ENCODE data around the gene COX8A. TPM values are rescaled to one million over a fixed set of nuclear protein-coding genes. Genes with fewer than 3 reads are reported as not detected.

The COX8A gene
- polyA plus RNA-seq, 3 donors = 348 to 933 (median 669) TPM

DNA sequence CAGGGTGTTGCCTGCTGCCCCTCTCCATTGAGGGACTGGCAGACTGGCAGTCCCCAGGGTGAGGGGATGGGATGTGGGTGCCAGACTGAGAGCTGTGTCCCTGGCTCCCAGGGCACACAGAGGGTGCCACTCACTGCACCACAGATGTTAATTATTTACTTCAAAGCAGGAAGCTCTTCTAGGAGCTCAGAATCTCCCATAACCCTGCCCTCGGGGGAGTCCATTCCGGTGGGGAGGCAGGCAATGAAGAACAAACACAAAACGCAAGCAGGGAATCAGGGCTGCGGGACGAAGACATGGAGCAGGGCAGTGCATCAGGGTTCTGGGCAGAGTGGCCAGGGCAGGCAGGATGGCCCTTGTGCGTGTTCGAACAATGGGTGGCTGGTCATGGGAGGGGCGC lies 37.0 kb downstream of the COX8A start:
- H3K27ac ChIP-seq (ENCODE audit: low read depth, low read length) = no peak overlapping the region
- 72 to 93% (median 93%) methylated on average over 8 of the region's 8 CpGs for WGBS, 3 donors

DNA sequence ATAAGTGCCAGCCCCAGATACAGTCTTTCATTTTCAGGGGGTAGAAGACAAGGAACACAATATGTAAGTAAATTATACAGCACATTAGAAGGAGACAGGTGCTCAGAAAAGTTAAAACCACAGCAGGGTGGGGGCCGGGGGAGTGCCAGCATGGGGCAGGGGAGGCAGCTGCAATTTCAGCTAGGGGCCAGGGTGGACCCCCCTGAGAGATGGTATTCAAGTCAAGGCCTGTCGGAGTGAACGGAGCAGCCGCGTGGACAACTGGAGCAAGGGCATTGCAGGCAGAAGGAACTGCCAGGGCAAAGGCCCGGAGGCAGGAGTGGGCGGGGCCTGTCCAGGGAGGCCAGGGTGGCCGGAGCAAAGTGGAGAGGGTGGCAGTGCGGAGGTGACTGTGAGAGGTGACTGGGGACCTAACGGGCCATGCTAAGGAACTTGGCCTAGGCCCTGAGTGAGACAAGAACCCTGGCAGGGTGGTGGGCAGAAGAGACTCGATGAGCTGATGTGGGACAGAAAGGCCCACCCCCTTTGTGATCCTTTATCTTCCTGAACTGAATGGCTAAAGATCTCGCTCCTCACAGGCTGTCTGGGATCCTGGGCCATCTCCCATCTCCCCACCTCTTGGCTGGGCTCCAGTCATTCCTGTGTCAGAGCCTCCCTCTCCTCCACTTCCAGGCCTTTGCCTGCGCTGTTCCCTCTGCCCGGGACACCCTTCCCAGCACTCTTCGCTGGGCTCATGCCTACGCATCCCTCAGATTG lies 38.9 kb downstream of the COX8A start:
- H3K27ac ChIP-seq (ENCODE audit: low read depth, low read length) = no peak overlapping the region
- 92 to 94% (median 93%) methylated on average over 16 of the region's 16 CpGs for WGBS, 3 donors

- no peak overlapping the region for H3K27ac ChIP-seq (ENCODE audit: low read depth, low read length)
- 86 to 89% (median 87%) methylated on average over 11 of the region's 11 CpGs for WGBS, 3 donors
Measured at GRCh38 chr11:64014356-64014755, 39.9 kb downstream of the COX8A start.

DNA sequence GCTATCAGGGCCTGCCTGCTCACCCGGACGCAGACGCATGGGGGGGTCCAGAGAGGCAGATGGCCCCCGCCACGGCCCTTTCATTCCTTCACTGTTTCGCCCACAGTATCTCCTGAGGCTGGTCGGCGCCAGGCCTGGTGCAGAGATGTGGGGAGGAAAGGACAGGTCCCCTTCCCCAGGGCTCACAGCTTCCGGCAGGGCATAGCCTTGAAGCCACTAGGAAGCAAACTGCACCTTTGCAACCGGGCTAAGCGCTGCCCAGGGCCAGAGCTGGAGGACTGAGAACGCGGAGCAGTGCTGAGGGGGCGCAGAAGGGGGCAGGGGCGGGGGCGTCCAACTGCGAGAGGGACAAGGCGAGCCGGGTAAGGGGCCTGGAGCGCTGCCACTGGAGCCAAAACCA lies 41.1 kb downstream of the COX8A start:
- H3K27ac ChIP-seq (ENCODE audit: low read depth, low read length) = no peak overlapping the region
- 87 to 95% (median 91%) methylated on average over 20 of the region's 20 CpGs for WGBS, 3 donors

- no peak overlapping the region for H3K27ac ChIP-seq (ENCODE audit: low read depth, low read length)
- 88 to 94% (median 93%) methylated on average over 35 of the region's 35 CpGs for WGBS, 3 donors
Measured at GRCh38 chr11:64015935-64016845, 41.8 kb downstream of the COX8A start.

GRCh38 chr11:64017945-64018224 lies 43.5 kb downstream of the COX8A start:
- WGBS, 3 donors = 79 to 83% (median 82%) methylated on average over 7 of the region's 7 CpGs
- H3K27ac ChIP-seq (ENCODE audit: low read depth, low read length) = no peak overlapping the region

- H3K27ac ChIP-seq (ENCODE audit: low read depth, low read length) = no peak overlapping the region
- 75 to 89% (median 80%) methylated on average over 7 to 8 of the region's 8 CpGs for WGBS, 3 donors
Measured at GRCh38 chr11:64018310-64018709, 43.9 kb downstream of the COX8A start.

GRCh38 chr11:64019106-64020037 lies 45.0 kb downstream of the COX8A start:
- H3K27ac ChIP-seq (ENCODE audit: low read depth, low read length) = no peak overlapping the region
- 41 to 87% (median 82%) methylated on average over 27 of the region's 27 CpGs for WGBS, 3 donors

- H3K27ac ChIP-seq (ENCODE audit: low read depth, low read length) = no peak overlapping the region
- WGBS, 3 donors = 85 to 87% (median 85%) methylated on average over 19 to 22 of the region's 22 CpGs
Measured at GRCh38 chr11:64020976-64021756, 46.7 kb downstream of the COX8A start.

- H3K27ac ChIP-seq (ENCODE audit: low read depth, low read length) = no peak overlapping the region
- WGBS, 3 donors = 40 to 77% (median 50%) methylated on average over 8 to 10 of the region's 10 CpGs
Measured at GRCh38 chr11:64021757-64022093, 47.3 kb downstream of the COX8A start.

GRCh38 chr11:64022125-64022784 lies 47.8 kb downstream of the COX8A start:
- 85 to 88% (median 86%) methylated on average over 14 of the region's 14 CpGs for WGBS, 3 donors
- no peak overlapping the region for H3K27ac ChIP-seq (ENCODE audit: low read depth, low read length)

- H3K27ac ChIP-seq (ENCODE audit: low read depth, low read length) = no peak overlapping the region
- 74 to 89% (median 83%) methylated on average over 20 of the region's 20 CpGs for WGBS, 3 donors
Measured at GRCh38 chr11:64023712-64024710, 49.6 kb downstream of the COX8A start.

GRCh38 chr11:64025205-64025604 lies 50.8 kb downstream of the COX8A start:
- WGBS, 3 donors = 75 to 86% (median 85%) methylated on average over 4 of the region's 4 CpGs

More at GRCh38 chr11:64025205-64025604, 50.8 kb downstream of the COX8A start:
- no peak overlapping the region for H3K27ac ChIP-seq (ENCODE audit: low read depth, low read length)

Data from adipose tissue (tissue), 3 donors.